ENCODE data around the gene APOL6.
"Not testable (repeated sequence)": the region's sequence is repeated elsewhere in the genome, so short reads cannot be mapped to it uniquely, and the experiment has no call there.

The APOL6 gene

DNA sequence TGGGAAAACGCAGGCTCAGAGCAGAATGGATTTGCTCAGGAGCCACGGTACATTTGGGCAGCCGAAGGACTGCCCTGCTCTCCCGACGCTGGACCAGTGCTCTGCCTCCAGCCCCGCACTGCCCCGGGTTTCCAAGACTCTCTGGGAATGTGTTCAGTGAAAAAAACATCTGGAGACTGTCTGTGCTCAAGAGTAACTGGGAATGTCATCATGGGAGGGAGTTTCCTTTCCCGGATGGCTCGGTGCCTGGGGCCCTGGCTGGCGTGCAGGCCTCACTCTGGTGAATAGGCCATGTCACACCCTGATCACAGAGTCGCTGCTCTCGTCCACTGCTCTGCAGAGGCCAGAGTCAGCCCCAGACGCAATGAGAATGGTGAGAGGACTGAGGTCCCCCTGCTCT, 9.8 kb upstream of the APOL6 start:
- no peak for DNase-seq

DNA sequence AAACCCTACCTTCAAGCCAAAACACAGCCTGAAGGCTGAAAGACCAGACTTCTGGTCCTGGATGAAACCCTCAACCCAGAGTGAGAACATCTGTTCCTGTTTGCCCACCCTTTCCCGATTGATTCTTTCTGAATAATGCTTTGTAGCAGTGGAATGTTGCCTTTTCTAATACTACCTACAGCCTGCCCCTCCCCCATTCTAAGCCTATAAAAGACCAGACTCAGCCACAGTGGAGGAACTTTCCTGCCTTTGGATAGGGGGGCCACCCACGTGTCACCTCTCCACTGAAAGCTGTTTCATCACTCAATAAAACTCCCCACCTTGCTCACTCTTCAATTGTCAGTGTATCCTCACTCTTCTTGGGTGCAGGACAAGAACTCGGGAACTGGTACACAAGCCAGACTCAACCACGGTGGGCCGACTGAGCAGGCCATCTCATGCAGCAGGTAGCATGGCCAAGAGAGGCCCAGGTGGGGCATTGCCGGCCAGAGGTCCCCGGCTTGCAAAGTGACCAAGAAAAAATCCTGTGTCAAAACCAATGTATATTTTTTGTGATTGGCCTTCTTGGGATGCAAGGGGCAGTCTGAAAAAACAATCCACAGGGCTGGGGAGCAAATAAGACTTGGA, 6.6 kb upstream of the APOL6 start:
- DNase-seq: no peak

GRCh38 chr22:35642305-35642741, 5.9 kb upstream of the APOL6 start:
- no peak for DNase-seq

DNA sequence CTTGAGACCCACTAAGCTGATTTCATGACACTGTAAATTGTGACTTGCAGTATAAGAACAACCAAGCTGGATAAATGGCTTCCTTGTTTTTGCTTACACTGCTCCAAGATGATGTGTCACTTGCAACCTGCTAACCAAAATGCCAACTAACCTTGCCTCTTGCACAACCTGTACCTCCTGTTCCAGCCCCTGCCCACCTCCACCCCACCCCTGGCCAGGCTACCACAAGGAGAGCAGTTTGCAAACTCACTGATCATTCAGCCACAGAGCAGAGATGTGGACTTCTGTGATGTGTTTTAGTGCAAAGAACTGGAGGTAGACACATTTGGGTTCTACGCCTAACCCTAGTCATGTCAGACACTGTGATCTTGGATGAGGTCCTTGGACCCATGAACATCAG, 4.3 kb upstream of the APOL6 start:
- DNase-seq: no peak

- no peak for DNase-seq
These were observed 2.6 kb upstream of the APOL6 start for GRCh38 chr22:35645646-35646045.

DNA sequence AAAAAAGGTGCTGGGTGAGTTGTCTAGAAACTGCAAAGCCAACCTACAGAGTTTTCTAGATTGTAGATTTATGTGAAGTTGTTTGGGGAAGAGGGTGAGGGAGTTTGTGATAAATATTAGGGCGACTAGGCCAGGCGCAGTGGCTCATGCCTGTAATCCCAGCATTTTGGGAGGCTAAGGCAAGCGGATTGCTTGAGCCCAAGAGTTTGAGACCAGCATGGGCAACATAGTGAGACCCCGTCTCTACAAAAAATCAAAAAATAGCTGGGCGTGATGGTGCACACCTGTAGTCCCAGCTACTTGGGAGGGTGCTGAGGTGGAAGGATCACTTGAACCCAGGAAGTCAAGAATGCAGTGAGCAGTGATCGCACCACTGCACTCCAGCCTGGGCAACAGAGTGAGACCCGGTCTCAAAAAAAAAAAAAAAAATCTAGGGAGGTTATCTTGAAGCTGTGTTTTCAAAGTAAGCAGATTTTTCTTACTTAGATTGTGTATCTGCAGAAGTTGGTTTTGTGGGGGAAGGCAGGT, 844 bp downstream of the APOL6 start:
- DNase-seq: no peak

- no peak for DNase-seq
These were observed 1.5 kb downstream of the APOL6 start for GRCh38 chr22:35649636-35650250.

- DNase-seq: no peak
These were observed 2.8 kb downstream of the APOL6 start for GRCh38 chr22:35651085-35651484.

DNA sequence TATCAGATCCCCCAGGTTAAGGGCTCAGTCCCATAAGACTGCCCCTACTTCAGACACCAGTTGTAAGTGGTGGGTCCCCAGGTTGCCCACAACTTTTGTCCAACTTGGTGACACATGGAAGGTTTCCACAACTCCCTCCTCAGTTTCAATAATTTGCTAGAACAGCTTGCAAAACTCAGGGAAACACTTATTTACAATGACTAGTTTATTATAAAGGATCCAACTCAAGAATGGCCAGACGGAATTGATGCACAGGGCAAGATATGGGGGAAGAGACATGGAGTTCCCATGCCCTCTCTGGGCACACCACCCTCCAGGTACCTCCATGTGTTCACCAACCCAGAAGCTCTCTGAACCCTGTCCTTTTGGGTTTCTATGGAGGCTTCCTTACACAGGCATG, 5.6 kb downstream of the APOL6 start:
- no peak for DNase-seq

DNA sequence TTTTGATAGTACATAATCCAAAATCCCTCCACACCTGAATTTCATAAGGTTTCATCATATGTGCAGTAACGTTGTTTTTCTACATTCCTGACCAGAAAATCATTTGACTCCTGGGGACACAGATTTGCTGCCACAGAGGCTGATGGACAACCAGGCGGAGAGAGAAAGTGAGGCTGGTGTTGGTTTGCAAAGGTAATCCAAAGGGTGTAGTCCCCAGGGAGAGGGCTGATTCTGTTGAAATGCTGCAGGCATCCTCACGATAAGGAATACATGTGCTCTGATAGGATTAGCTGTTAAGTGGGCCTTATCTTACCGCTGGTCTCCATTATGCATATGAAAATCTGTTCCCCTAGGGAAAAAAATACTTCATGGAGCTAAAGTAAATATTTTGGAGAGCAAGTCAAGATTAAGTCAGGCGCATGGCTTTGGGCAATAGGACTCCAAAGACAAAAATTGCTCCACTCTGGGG, 8.1 kb downstream of the APOL6 start:
- DNase-seq: no peak

- DNase-seq: no peak
These were observed 9.5 kb downstream of the APOL6 start for GRCh38 chr22:35657571-35658312.

GRCh38 chr22:35660291-35661127, 12.3 kb downstream of the APOL6 start:
- DNase-seq: no peak

- DNase-seq: no peak
These were observed 13.2 kb downstream of the APOL6 start for GRCh38 chr22:35661464-35661863.

GRCh38 chr22:35662914-35663313, 14.7 kb downstream of the APOL6 start:
- DNase-seq: no peak

GRCh38 chr22:35663371-35663770, 15.1 kb downstream of the APOL6 start:
- DNase-seq: no peak

DNA sequence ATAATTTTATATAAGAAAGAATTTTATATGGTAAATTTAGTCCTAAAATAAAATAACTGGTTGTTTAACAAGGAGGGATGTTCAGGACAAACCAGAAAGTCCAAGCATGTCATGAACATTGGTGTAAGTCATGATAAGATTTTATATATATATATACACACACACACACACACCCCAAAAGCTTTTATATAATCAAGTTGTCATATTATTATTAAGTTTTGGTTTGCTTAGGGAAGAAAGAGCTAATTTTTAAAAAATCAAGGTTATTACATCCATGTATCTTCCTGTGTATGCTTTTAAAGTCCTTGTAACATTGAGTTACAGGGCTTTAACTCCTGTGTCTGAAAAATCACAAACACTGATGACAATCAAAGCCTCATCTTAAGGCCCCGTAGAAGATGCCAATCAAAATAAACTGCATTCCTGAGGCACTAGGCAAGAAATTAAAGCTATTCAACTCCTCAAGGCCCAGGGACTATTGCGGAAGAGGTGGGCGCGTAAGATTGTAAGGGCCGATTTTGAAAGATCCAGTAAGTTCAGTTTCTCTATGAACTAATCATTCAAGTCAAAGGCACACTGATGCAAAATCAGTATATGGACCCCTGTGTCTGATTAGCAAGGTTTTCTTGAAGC, 16.8 kb downstream of the APOL6 start:
- no peak for DNase-seq

- not testable (repeated sequence) for DNase-seq
These were observed 18.5 kb downstream of the APOL6 start for GRCh38 chr22:35666699-35667098.

- DNase-seq: no peak
These were observed 26.1 kb downstream of the APOL6 start for GRCh38 chr22:35674335-35674734.

- DNase-seq: not testable (repeated sequence)
These were observed 27.8 kb downstream of the APOL6 start for GRCh38 chr22:35676065-35676464.

DNA sequence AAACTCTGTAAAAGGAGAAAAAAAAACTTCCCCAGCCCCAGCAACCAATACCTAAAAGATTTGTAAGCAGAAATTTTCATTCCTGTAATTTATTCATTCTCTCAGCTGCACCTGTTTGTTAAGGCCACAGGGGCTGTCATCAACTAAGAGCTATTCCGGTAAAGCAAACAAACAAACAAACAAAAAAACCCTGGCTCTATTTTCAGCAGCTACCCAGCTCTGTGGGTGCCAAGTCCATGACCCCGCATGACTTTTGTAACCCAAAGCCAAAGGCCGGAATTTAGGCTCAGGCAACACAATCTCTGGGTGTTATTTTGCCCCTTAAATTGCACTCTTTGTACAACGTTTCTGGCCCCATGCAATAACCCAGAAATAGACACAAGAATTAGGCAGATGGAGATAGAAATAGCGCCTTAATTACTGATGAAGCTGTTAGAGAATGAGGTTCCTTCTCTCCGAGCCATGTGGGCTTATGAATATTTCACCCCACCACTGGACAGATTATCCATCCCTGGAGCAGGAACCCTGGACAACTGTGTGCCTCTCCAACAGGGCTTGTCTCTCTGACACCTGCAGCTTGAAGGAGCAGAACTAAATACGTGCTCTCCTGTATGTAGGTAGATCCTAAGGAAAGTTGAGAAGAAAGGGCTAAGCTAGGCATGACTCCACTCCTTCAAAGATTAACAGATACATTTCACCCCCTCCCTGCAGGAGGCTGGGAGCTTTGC, 29.4 kb downstream of the APOL6 start:
- no peak for DNase-seq

GRCh38 chr22:35678836-35679235, 30.6 kb downstream of the APOL6 start:
- DNase-seq: no peak

- DNase-seq: not testable (repeated sequence)
These were observed 31.2 kb downstream of the APOL6 start for GRCh38 chr22:35679492-35679891.
